Activated naive CD8-positive, alpha-beta T cell treated with anti-CD3 and anti-CD28 coated beads for 36 hours (primary cell): ENCODE data around the gene CASZ1. TPM values are rescaled to one million over a fixed set of nuclear protein-coding genes. Genes with fewer than 3 reads are reported as not detected.

ENCODE experiments used
- DNase-seq: peaks from one replicate; pipeline ENCODE4 v3.0.0; 2021
- H3K27ac Mint-ChIP-seq: one replicate; pipeline ENCODE4 v1.8.0; 2022; ENCODE audit warnings: mild to moderate bottlenecking, moderate library complexity, mixed read lengths
- H3K27me3 Mint-ChIP-seq: one replicate; pipeline ENCODE4 v1.8.0; 2022; ENCODE audit warnings: mild to moderate bottlenecking, mixed read lengths
- H3K36me3 Mint-ChIP-seq: one replicate; pipeline ENCODE4 v1.8.0; 2021; ENCODE audit warnings: mild to moderate bottlenecking, mixed read lengths
- H3K4me1 Mint-ChIP-seq: one replicate; pipeline ENCODE4 v1.8.0; 2021; ENCODE audit warnings: mixed read lengths
- H3K4me3 Mint-ChIP-seq: one replicate; pipeline ENCODE4 v1.8.0; 2022; ENCODE audit warnings: mild to moderate bottlenecking, moderate library complexity, mixed read lengths
- H3K9me3 Mint-ChIP-seq: one replicate; pipeline ENCODE4 v1.8.0; 2022; ENCODE audit warnings: mixed read lengths
- total RNA-seq, 2 experiments: library from RNA; stranded (reverse); gene quantifications; one replicate each; pipeline ENCODE4 v1.2.3, GENCODE V29; 2021

Gene CASZ1
- total RNA-seq, 2 experiments from 2014 or later = 2.2 to 2.3 TPM

DNA sequence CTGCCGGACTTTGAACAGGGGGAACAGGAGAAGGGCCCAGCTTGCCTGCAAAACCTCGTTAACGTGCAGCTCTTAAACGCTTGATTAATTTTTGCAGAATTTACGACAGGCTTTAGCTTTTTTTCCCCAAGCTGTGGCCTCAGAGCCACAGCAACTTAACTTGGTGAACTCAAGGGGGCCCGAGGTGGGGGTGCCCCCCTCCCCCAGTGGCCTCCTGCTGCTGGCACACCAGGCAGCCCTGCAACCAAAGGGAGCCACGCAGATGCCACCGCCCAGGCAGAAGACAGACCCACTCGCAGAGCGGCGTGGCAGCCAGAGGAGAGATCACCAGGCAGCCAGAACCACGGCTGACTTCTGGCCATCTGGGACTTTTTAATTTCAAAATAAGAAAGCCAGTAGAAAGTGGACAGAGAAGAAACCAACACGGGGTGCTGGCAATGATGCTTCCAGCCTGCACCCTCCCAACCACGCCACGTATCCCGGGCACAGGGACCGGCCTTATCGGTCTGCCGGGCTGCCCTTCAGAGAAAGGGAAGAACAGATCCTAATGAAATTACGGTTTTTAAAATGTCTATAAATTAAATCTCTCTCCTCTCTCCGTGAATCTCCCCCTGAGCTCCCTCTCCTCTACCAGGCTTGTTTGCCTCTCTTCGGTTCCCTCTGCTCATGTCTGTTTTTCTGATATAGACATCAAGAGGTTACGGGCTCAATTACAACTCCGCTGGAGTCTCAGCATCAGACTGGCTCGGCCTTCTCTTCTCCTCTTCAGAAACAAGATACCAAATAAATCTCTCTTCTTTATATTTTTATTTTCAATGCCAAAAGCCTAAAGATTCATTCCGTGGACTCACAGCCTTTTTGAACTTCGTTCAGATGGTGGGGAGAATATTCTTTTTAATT, 6.4 kb downstream of the CASZ1 start:
- Mint-ChIP-seq H3K4me1 (peaks cover 9% of the 10 kb centered on the region), H3K9me3 (no peaks in the 10 kb centered on the region), H3K27me3 (peaks cover 49% of the 10 kb centered on the region), H3K27ac (no peak overlapping the region), H3K36me3 (no peaks in the 10 kb centered on the region), H3K4me3 (no peak overlapping the region)
- no peak for DNase-seq

DNA sequence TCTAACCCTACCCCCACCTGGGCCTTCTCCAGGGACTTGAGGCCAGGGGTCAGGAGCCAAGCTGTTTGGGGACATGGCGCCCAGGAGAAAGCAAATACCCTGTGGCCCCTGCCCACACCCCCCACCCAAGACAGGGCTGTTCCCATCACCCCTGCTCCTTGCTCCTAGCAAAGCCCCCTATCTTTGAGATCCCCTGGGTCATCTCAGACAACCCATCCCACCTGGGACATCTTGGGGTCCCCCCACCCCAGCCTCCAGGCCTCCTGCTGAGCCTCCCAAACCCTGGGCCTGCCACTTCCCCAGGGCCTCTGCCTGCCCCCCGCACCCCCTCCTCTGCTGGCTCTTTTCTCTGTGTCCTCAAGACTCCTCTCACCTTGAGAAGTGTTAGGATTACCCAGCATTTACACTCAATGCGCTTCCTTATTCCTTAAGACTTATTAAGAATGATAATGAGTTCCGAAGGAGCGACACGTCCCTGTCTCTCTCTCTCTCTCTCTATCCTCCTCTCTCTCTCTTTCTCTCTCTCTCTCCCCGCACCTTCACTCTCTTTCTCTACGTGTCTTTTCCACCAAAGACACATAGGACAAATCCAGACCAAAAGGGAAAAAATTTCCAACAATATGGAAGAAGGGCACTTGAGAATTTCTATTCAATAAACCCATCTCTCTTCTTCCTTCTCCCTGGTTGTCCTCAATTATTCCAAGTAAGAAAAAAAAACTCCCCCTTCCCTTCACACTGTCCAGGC, 7.2 kb downstream of the CASZ1 start:
- DNase-seq = no peak
- Mint-ChIP-seq H3K4me1 (peaks cover 8% of the 10 kb centered on the region), H3K27me3 (peaks cover 49% of the 10 kb centered on the region)

DNA sequence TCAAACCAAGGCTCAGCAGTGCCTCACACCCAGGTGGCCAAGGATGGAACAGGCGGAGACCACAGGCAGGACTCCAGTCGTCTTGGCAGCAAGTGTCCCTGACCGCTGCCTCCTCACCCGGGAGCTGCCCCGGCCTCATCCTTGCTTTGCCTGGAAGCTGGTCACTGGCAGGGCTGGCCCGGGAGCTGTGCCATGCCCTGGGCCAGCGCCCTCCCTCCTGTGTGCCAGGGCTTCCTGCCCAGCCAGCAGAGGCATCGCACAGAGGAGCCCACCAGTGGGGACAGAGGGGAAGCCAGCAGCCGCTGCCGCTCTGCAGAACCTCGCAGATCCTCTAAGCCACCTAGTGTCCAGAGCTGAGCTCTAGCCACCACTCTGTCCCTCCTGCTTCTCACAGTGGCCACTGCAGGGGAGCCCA, 7.8 kb downstream of the CASZ1 start:
- Mint-ChIP-seq H3K27me3 (peaks cover 44% of the 10 kb centered on the region), H3K9me3 (no peaks in the 10 kb centered on the region), H3K36me3 (no peaks in the 10 kb centered on the region), H3K27ac (no peak overlapping the region), H3K4me3 (no peak overlapping the region), H3K4me1 (peaks cover 4% of the 10 kb centered on the region)
- DNase-seq = no peak

More for the DNA sequence above, 7.2 kb downstream of the CASZ1 start:
- Mint-ChIP-seq H3K36me3 (no peaks in the 10 kb centered on the region), H3K4me3 (no peak overlapping the region), H3K27ac (no peak overlapping the region), H3K9me3 (no peaks in the 10 kb centered on the region)

DNA sequence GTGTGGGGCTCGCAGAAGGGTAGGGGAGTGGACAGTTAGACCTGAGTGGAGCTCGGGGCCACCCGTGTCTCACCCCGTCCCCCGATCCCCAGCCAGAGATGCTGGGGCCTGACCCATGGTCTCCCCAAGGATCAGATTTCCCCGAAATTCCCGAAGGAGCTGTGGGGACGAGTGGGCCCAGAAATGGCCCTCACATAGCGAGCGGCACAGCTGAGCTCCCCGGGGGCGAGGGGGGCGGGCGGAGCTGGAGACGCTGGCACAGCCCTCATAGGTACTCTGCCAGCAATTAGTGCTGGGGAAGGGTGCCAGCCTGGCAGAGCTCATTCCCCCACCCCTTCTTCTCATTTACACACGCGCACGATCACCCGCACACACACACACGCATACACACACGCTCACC, 9.2 kb downstream of the CASZ1 start:
- H3K9me3 Mint-ChIP-seq = no peaks in the 10 kb centered on the region
- no peak overlapping the region for H3K4me3 Mint-ChIP-seq
- no peaks in the 10 kb centered on the region for H3K36me3 Mint-ChIP-seq

DNA sequence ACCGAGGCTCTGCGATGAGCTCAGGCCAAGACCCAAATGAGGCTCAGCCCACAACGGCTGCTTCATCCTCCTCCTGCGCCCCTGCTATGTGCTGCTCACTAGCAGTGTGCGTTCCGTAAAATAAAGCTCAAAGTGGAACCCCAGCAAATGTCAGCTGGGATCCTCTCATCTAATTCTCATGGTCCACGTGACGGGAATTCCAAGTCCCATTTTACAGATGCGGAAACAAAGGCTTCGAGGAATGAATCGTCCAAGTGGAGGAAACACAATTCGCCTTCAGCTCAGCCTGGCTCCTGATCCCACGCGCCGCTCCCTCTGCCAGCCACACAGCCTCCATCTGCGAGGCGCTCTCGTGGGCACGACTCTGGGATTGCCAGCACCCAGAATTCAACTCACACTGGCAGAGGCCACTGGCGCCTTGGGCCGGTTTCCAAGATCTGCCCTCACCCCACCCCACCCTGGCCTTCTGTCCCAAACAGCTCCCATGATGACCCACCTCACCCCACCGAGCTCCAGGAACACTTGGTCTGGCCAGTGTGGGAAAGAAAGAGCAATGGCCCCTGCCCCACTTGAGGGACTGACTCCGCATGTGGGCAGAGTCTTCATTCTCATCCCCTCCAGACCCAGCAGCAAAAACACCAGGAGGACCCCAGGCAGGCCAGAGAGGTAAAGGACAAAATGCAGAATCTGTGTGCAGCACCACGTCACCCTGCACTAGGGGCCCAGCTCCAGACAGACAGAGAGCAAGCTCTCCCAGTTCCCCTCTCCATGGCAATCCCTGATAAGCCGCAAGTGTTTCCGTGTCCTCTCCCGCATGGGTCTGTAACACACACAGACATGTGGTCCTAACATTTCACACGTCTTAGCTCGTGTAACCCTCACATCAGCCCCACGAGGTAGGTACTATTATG, 10.5 kb downstream of the CASZ1 start:
- no peak for DNase-seq
- Mint-ChIP-seq H3K36me3 (no peaks in the 10 kb centered on the region), H3K4me3 (no peak overlapping the region), H3K27ac (no peak overlapping the region), H3K27me3 (peaks cover 29% of the 10 kb centered on the region), H3K4me1 (no peaks in the 10 kb centered on the region), H3K9me3 (no peaks in the 10 kb centered on the region)

More for the DNA sequence above, 9.2 kb downstream of the CASZ1 start:
- no peak for DNase-seq
- Mint-ChIP-seq H3K27me3 (peaks cover 31% of the 10 kb centered on the region), H3K4me1 (no peaks in the 10 kb centered on the region), H3K27ac (no peak overlapping the region)

DNA sequence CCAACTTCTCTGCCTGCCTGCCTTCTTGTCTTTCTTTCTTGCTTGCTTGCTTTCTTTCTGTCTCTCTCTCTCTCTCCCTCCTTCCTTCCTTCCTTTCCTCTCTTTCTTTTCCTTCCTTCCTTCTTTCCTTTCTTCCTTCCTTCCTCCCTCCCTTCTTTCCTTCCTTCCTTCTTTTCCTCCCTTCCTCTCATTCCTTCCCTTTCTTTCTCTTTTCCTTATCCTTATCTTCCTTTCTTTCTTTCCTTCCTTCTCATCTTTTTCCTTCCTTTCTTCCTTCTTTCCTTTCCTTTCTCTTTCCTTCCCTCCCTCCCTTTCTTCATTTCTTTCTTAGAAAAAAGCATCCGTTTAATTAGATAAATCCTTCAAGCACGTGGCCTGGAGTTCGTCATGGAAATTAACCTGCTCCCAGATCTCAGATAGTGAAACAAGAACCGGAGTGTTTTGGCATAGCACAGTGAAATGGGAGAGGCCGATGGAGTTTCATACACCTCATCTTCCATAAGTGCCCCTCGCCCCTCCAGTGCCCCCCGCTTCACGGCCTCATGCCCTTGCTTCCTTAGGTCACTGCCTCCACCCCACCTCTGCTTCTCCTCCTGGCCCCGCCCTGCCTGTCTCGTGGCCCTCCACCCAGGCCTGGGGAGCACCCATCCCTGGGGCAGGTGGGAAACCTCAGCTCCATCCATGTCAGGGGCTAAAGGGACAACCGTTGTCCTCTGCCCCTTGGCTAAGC, 11.3 kb downstream of the CASZ1 start:
- no peak overlapping the region for H3K4me3 Mint-ChIP-seq
- DNase-seq = no peak
- no peaks in the 10 kb centered on the region for H3K4me1 Mint-ChIP-seq
- no peaks in the 10 kb centered on the region for H3K9me3 Mint-ChIP-seq
- no peak overlapping the region for H3K27ac Mint-ChIP-seq
- no peaks in the 10 kb centered on the region for H3K36me3 Mint-ChIP-seq
- peaks cover 29% of the 10 kb centered on the region for H3K27me3 Mint-ChIP-seq

DNA sequence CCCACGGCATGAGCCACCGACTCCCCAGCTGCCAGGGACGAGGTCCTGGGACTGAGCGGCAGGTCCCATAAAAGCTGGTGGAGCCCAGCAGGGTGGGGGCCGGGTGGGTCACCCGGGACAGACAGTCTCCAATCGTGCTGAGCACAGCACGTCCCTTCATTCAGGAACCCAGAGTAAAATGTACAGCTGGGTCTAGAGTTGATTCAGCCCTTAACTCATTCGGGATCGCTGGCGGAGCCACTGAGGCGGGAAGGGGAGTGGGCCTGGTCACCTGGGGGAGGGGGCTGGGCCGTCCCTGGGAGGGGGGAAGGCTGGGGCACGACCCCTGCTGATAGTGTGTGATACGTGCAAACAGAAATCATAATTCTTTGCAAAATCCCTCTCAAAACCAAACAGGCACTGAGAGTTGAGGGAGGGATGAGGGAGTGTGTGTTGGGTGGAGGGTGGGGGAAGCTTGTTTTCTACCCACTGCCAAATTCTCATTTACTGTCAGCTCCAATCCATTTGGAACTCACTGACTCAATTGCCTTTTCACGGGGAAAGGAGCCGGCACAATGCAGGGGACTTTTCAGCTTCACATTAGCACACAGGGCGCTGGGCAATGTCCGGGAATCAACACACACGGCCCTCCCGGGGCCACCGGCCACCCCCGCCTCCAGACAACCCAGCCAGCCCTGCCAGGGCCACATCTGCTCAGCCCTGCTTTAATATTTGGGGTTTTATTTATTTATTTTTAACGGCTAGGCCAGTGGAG, 13.8 kb downstream of the CASZ1 start:
- no peak overlapping the region for H3K4me3 Mint-ChIP-seq
- H3K4me1 Mint-ChIP-seq = no peaks in the 10 kb centered on the region
- H3K36me3 Mint-ChIP-seq = no peaks in the 10 kb centered on the region
- H3K27me3 Mint-ChIP-seq = peaks cover 26% of the 10 kb centered on the region
- H3K9me3 Mint-ChIP-seq = no peaks in the 10 kb centered on the region
- DNase-seq = no peak
- no peak overlapping the region for H3K27ac Mint-ChIP-seq

DNA sequence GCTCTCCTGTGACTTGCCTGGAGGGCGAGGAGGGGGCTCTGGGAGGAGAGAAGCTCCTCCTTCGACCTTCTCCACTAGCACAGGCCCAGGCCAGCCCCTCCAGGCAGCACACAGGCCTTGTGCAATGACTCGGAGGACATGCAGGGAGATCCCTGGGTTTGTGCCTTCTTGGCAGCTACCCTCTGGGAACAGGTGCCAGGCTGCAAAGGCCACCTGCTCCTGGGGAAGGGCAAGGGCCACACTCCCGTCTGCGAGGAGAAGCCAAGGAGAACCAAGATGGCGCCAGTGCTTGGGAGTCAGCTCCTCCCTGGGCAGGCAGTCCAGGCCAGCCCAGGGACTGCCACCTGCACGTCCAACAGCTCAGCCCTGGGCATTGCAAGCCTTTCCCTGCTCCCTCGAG, 15.3 kb downstream of the CASZ1 start:
- Mint-ChIP-seq H3K4me3 (no peak overlapping the region), H3K27me3 (peaks cover 12% of the 10 kb centered on the region), H3K27ac (no peak overlapping the region), H3K4me1 (no peaks in the 10 kb centered on the region), H3K36me3 (no peaks in the 10 kb centered on the region), H3K9me3 (no peaks in the 10 kb centered on the region)
- no peak for DNase-seq

DNA sequence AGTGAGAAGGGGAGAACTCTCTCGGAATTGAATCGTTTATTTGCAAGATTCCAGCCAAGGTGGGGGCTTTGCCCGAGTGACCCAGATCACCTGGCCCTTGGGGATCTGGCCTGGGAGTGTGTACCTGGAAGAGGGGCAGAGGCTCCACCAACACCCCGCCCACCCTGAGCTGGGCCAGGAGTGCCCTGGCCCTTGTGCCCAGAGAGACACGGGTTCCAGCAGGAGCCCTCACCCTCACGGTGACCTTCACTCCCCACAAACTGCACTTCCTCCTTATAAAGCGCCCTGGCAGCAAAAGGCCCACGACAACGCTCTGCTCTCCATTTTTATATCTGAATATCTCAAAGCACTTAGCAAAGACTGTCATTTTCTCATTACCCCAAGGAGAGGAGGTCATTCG, 16.6 kb downstream of the CASZ1 start:
- Mint-ChIP-seq H3K4me1 (no peaks in the 10 kb centered on the region), H3K27ac (no peak overlapping the region), H3K9me3 (no peaks in the 10 kb centered on the region), H3K27me3 (peaks cover 7% of the 10 kb centered on the region), H3K4me3 (no peak overlapping the region), H3K36me3 (no peaks in the 10 kb centered on the region)
- no peak for DNase-seq

DNA sequence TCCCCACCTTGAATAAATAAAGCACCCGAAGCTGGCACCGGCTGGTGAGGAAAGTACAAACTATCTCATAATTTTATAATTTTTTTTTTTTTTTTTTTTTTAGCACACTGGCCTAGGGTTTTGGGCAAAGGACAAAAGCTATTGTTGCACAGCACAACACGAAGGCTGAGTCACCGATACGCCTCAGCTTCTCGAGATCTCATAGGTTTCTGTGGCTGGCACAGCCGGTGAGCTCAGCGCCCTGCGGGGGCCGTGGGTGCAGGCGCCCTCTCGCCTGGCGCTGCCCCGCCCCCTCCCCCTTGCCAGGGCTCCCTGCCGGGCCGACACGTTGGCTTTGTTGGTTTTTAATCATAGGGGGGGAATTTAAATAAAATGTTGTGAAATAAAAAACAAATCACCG, 17.2 kb downstream of the CASZ1 start:
- no peak overlapping the region for H3K4me3 Mint-ChIP-seq
- H3K27ac Mint-ChIP-seq = no peak overlapping the region
- no peaks in the 10 kb centered on the region for H3K9me3 Mint-ChIP-seq
- H3K27me3 Mint-ChIP-seq = peaks cover under 1% of the 10 kb centered on the region
- H3K4me1 Mint-ChIP-seq = no peaks in the 10 kb centered on the region
- H3K36me3 Mint-ChIP-seq = no peaks in the 10 kb centered on the region
- no peak for DNase-seq

DNA sequence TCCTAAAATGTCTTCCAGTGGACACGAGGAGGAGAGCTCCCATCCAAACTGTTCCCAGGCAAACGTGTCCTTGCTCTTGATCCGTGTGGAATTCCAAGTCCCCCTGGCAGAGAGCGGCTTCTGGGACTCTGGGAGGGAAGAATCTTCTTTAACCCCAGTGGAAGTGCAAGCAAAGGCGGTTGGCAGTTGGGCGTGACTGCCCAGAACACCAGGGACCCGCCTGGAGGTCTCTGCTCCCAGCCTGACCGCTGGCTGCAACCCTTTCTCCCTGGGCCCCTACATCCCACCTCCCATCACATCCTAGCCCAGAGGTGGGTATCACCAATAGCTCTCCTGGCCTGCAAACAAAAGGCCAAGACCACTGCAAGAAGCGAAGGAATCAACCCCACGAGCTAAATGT, 17.8 kb downstream of the CASZ1 start:
- Mint-ChIP-seq H3K36me3 (no peaks in the 10 kb centered on the region), H3K4me3 (no peak overlapping the region), H3K4me1 (no peaks in the 10 kb centered on the region), H3K27ac (no peak overlapping the region), H3K27me3 (no peaks in the 10 kb centered on the region), H3K9me3 (no peaks in the 10 kb centered on the region)
- no peak for DNase-seq

DNA sequence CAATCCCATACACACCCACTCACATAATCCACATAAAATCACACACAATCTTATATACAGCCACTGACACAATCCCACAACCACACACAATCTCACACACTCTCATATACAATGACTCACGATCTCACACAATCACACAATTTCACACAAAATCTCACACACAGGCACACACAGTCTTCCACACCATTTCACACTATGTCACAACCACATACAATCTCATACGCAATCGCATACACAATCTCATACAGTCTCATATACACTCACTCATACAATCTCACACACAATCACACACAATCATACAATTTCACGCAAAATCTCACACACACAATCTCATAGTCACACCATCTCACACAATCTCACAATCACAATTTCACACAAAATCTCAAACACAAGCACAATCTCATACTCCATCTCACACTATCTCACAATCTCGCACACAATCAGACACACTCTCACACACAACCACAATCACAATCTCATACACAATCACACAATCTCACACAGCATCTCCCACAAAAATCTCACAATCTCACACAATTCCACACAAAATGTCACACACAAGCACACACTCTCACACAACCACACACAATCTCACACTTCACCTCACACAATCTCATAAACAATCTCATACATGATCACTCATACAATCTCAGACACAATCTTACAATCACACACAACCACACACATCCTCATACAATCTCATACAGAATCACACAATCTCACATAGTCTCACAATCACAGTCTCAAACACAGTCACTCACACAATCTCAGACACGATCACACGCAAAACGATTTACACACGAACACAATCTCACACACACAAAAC, 18.5 kb downstream of the CASZ1 start:
- H3K27ac Mint-ChIP-seq = no peak overlapping the region
- H3K36me3 Mint-ChIP-seq = no peaks in the 10 kb centered on the region
- no peaks in the 10 kb centered on the region for H3K9me3 Mint-ChIP-seq
- H3K4me3 Mint-ChIP-seq = no peak overlapping the region
- H3K27me3 Mint-ChIP-seq = no peaks in the 10 kb centered on the region
- H3K4me1 Mint-ChIP-seq = no peaks in the 10 kb centered on the region
- DNase-seq = no peak

DNA sequence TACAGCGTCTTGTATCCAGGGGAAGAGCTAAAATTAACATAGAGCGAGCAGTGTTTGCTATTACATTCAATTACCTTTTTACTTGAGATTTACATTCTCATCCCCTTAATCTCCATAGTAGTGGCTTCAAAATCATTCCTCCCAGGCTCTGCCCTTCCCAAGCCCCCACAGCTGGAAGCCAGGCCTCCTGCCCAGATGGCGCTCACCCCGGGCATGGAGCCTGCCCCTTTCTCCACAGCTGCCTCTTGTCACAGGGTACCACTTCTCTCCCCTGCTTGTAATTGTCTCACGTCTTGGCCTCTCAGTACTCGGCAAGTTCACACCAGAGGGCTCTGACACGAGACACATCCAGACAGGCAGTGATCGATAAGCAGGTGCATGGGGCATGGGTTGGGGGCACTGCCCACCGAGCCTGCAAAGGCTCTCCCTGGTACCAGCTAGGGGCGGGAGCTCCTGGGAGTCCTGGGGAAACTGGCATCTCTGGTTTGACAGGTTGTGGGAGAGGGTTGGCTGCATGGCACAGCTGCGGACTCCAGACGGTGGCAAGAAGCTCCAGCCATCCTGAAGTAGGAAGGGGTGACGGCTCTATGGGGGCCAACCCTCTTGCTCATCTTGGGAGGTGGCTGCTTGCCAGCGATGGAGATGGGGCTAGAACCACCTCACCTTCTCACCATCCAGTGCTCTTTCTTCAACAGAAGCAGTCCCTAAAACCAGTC, 20.1 kb downstream of the CASZ1 start:
- no peaks in the 10 kb centered on the region for H3K36me3 Mint-ChIP-seq
- no peak overlapping the region for H3K27ac Mint-ChIP-seq
- no peak overlapping the region for H3K4me3 Mint-ChIP-seq
- no peaks in the 10 kb centered on the region for H3K9me3 Mint-ChIP-seq
- no peak for DNase-seq
- no peaks in the 10 kb centered on the region for H3K4me1 Mint-ChIP-seq
- H3K27me3 Mint-ChIP-seq = no peaks in the 10 kb centered on the region
